ENCODE results near the gene RND2. TPM values are rescaled to one million over a fixed set of nuclear protein-coding genes. Genes with fewer than 3 reads are reported as not detected.

RND2 gene
- total and polyA plus RNA-seq, 2 of the 13 experiments (the other 11 are each of a cell fraction or from before 2014, with no cell fraction given) = 0.05 to 0.11 TPM

GRCh38 chr17:43006639-43007551, 18.1 kb upstream of the RND2 start, which contains the start of gene IFI35 (continued):
- TF ChIP-seq LCORL (IDR thresholded peaks at IDR 0.05) = no peak
- peak; percentile 45; the same call in 1 of the 2 replicates for TF ChIP-seq LCORL (CRISPR knock-in tag; IDR thresholded peaks at IDR 0.05)
- TF ChIP-seq ZNF33B (CRISPR knock-in tag; IDR thresholded peaks at IDR 0.05) = peak; percentile 37; the same call in 1 of the 2 replicates
- TF ChIP-seq SP1 (IDR thresholded peaks at IDR 0.05) = no peak
- no peak for TF ChIP-seq SP1 (CRISPR knock-in tag; IDR thresholded peaks at IDR 0.05)
- TF ChIP-seq ZSCAN20 (CRISPR knock-in tag; IDR thresholded peaks at IDR 0.05; ENCODE audit: borderline replicate concordance) = no peak; the same call in 1 of the 2 replicates
- TF ChIP-seq HOXA5 (CRISPR knock-in tag; IDR thresholded peaks at IDR 0.05) = peak; percentile 90
- no peak for TF ChIP-seq ATF1 (CRISPR knock-in tag; IDR thresholded peaks at IDR 0.05)
- TF ChIP-seq NFRKB (IDR thresholded peaks at IDR 0.05) = no peak
- no peak for TF ChIP-seq FOXK2 (IDR thresholded peaks at IDR 0.05)
- TF ChIP-seq ZZZ3 (CRISPR knock-in tag; IDR thresholded peaks at IDR 0.05; ENCODE audit: borderline replicate concordance) = no peak
- no peak for TF ChIP-seq HIC2 (CRISPR knock-in tag; IDR thresholded peaks at IDR 0.05; ENCODE audit: low read depth)
- TF ChIP-seq ARNTL (CRISPR knock-in tag; IDR thresholded peaks at IDR 0.05) = peak; percentile 43; the same call in 1 of the 2 replicates
- no peak for TF ChIP-seq DNMT3B (CRISPR knock-in tag; conservative IDR thresholded peaks at IDR 0.05)
- TF ChIP-seq ZNF878 (CRISPR knock-in tag; IDR thresholded peaks at IDR 0.05) = peak; percentile 79
- no peak for TF ChIP-seq ZHX2 (IDR thresholded peaks at IDR 0.05; ENCODE audit: low read depth)
- TF ChIP-seq ZHX2 (CRISPR knock-in tag; IDR thresholded peaks at IDR 0.05; ENCODE audit: borderline replicate concordance) = no peak
- no peak for TF ChIP-seq ZNF766 (CRISPR knock-in tag; IDR thresholded peaks at IDR 0.05; ENCODE audit: borderline replicate concordance)
- TF ChIP-seq SOX5 (CRISPR knock-in tag; IDR thresholded peaks at IDR 0.05; ENCODE audit: borderline replicate concordance) = peak; percentile 20; the same call in 1 of the 2 replicates
- peak; percentile 75; the same call in 1 of the 2 replicates for TF ChIP-seq HDAC1 (CRISPR knock-in tag; IDR thresholded peaks at IDR 0.05)
- peak; percentile 62; the same call in 1 of the 2 replicates for TF ChIP-seq TBX2 (CRISPR knock-in tag; IDR thresholded peaks at IDR 0.05; ENCODE audit: borderline replicate concordance)
- no peak for TF ChIP-seq ZNF441 (CRISPR knock-in tag; IDR thresholded peaks at IDR 0.05; ENCODE audit: borderline replicate concordance)
- no peak for TF ChIP-seq MTF1 (CRISPR knock-in tag; IDR thresholded peaks at IDR 0.05)
- TF ChIP-seq ZNF720 (CRISPR knock-in tag; IDR thresholded peaks at IDR 0.05) = no peak
- no peak for TF ChIP-seq ZNF558 (CRISPR knock-in tag; IDR thresholded peaks at IDR 0.05; ENCODE audit: borderline replicate concordance)
- peak; percentile 14; the same call in 1 of the 2 replicates for TF ChIP-seq ZNF205 (CRISPR knock-in tag; IDR thresholded peaks at IDR 0.05)

Data from HepG2 (cell line).